GM12878 (cell line): ENCODE results near the gene ACE2. TPM values are rescaled to one million over a fixed set of nuclear protein-coding genes. Genes with fewer than 3 reads are reported as not detected.

Experiments
- ATAC-seq: fragments of 200-7000 bp; cut with Tn5 transposase; 3 replicates; pipeline ENCODE4 v1.9.1; 2020; ENCODE audit warnings: mild to moderate bottlenecking, moderate library complexity
- BruUV-seq: library from RNA; stranded (reverse); fragments of 400-500 nt; replicated peaks from 2 replicates; lab custom pipeline; 2021; lab: Mats Ljungman, UMichigan
- CTCF ChIA-PET: fragments of 300-600 bp; sonication (Branson Sonifier 250); formaldehyde crosslinking; extraction: SDS; loops from one replicate; lab custom pipeline; 2021; ENCODE audit warnings: inconsistent platforms; lab: Yijun Ruan, JAX
- POLR2A ChIA-PET: fragments of 350-600 bp; formaldehyde crosslinking; extraction: SDS; loops from one replicate; lab custom pipeline; 2021; ENCODE audit warnings: inconsistent platforms; lab: Charles Lee
- RAD21 ChIA-PET: fragments of 300-600 bp; sonication (Branson Sonifier 250); formaldehyde crosslinking; loops from one replicate; lab custom pipeline; 2023; ENCODE audit warnings: antibody characterized with exemption; ENCODE audit not compliant: unreplicated experiment; lab: Charles Lee
- SMC1A ChIA-PET: fragments of 300-600 bp; sonication (Branson Sonifier 250); formaldehyde crosslinking; loops from one replicate; lab custom pipeline; 2023; ENCODE audit not compliant: unreplicated experiment, uncharacterized antibody; lab: Charles Lee
- DNase-seq: peaks from one replicate; pipeline ENCODE4 v3.0.0-alpha.2; 2011; ENCODE audit warnings: low read depth, low spot score
- FAIRE-seq: peaks from 3 replicates; lab custom pipeline; 2011; peaks lifted over from hg19 to GRCh38; lab: Jason Lieb, UNC
- H2AFZ ChIP-seq: 2 replicates; pipeline ENCODE4 v1.6.0; 2011; ENCODE audit warnings: low read depth, low read length, control low read depth; ENCODE audit not compliant: control insufficient read depth
- H3K27ac ChIP-seq: 2 replicates; pipeline ENCODE4 v1.5.1; 2011; ENCODE audit warnings: control low read depth; ENCODE audit not compliant: control insufficient read depth, insufficient read depth
- H3K27me3 ChIP-seq, 2 experiments: replicated peaks in 1 of 2; 2 replicates each; pipeline versions ENCODE4 v1.6.0 to v1.6.1; 2011; ENCODE audit warnings: low read length in 1 of 2; ENCODE audit not compliant: control insufficient read depth in 2 of 2, insufficient read depth in 2 of 2
- H3K36me3 ChIP-seq, 2 experiments: 2 replicates each; pipeline ENCODE4 v1.5.1; 2011; ENCODE audit warnings: low read length in 1 of 2; ENCODE audit not compliant: control insufficient read depth in 2 of 2, insufficient read depth in 2 of 2
- H3K4me1 ChIP-seq: 2 replicates; pipeline ENCODE4 v1.6.1; 2011; ENCODE audit warnings: mild to moderate bottlenecking, low read length, moderate library complexity, mixed read lengths; ENCODE audit not compliant: control insufficient read depth, insufficient read depth
- H3K4me2 ChIP-seq: 2 replicates; pipeline ENCODE4 v1.6.0; 2011; ENCODE audit warnings: control low read depth; ENCODE audit not compliant: control insufficient read depth, insufficient read depth
- H3K4me3 ChIP-seq: fragments of 200-600 bp; sonication (generic); 2 replicates; pipeline ENCODE4 v1.5.1; 2016
- H3K79me2 ChIP-seq: 2 replicates; pipeline ENCODE4 v1.6.0; 2011; ENCODE audit warnings: low read length; ENCODE audit not compliant: control insufficient read depth, insufficient read depth
- H3K9ac ChIP-seq: 2 replicates; pipeline ENCODE4 v1.8.0; 2011; ENCODE audit warnings: low read length, control low read depth, mixed read lengths; ENCODE audit not compliant: control insufficient read depth, insufficient read depth
- H3K9me3 ChIP-seq: replicated peaks from 3 replicates; pipeline ENCODE4 v1.5.1; 2011; ENCODE audit warnings: mild to moderate bottlenecking, low read length; ENCODE audit not compliant: control insufficient read depth, insufficient read depth
- H4K20me1 ChIP-seq: 2 replicates; pipeline ENCODE4 v1.6.0; 2011; ENCODE audit not compliant: control insufficient read depth, insufficient read depth
- BACH1 ChIP-seq: fragments of 450-650 bp; IDR thresholded peaks from 2 replicates; pipeline ENCODE4 v1.6.1; 2017; ENCODE audit warnings: mild to moderate bottlenecking, borderline replicate concordance
- BMI1 ChIP-seq: fragments of 450-650 bp; IDR thresholded peaks from 2 replicates; pipeline ENCODE4 v1.6.1; 2016; ENCODE audit warnings: mild to moderate bottlenecking, moderate library complexity, borderline replicate concordance
- CREM ChIP-seq: IDR thresholded peaks from 2 replicates; pipeline ENCODE4 v1.6.1; 2014; ENCODE audit warnings: antibody characterized with exemption, low read depth
- EGR1 ChIP-seq, 2 experiments: IDR thresholded peaks; 1 replicate in 1 of 2; 2 replicates in 1 of 2; pipeline ENCODE4 v1.6.1; 2011 to 2012; ENCODE audit warnings: low read depth in 2 of 2, low read length in 2 of 2, borderline replicate concordance in 1 of 2, mild to moderate bottlenecking in 1 of 2, moderate library complexity in 1 of 2
- GABPA ChIP-seq: IDR thresholded peaks from 2 replicates; pipeline ENCODE4 v1.6.1; 2014; ENCODE audit warnings: antibody characterized with exemption, low read depth, mild to moderate bottlenecking, inconsistent platforms
- IKZF2 ChIP-seq, 2 experiments: fragments of 450-650 bp; IDR thresholded peaks; 2 replicates each; pipeline ENCODE4 v1.6.1; 2017; ENCODE audit warnings: mild to moderate bottlenecking in 2 of 2, moderate library complexity in 2 of 2
- JUNB ChIP-seq: IDR thresholded peaks from 2 replicates; pipeline ENCODE4 v1.6.1; 2016; ENCODE audit warnings: antibody characterized with exemption, mild to moderate bottlenecking
- NFYB ChIP-seq: IDR thresholded peaks from 2 replicates; pipeline ENCODE4 v1.6.1; 2011; ENCODE audit warnings: low read depth, mild to moderate bottlenecking, low read length, improper control_type of control experiment, moderate library complexity; ENCODE audit not compliant: insufficient read depth
- POU2F2 ChIP-seq: IDR thresholded peaks from 3 replicates; pipeline ENCODE4 v1.6.1; 2011; ENCODE audit warnings: low read depth, mild to moderate bottlenecking, low read length, borderline replicate concordance
- RFX5 ChIP-seq: IDR thresholded peaks from 2 replicates; pipeline ENCODE4 v1.6.1; 2011; ENCODE audit warnings: low read depth, low read length, improper control_type of control experiment
- RUNX3 ChIP-seq: IDR thresholded peaks from 2 replicates; pipeline ENCODE4 v1.6.1; 2012; ENCODE audit warnings: low read length, inconsistent platforms
- SMAD1 ChIP-seq: fragments of 450-650 bp; IDR thresholded peaks from 2 replicates; pipeline ENCODE4 v1.6.1; 2018; ENCODE audit warnings: mild to moderate bottlenecking, low read depth; ENCODE audit not compliant: partially characterized antibody
- SP1 ChIP-seq: IDR thresholded peaks from one replicate; pipeline ENCODE4 v1.6.1; 2011; ENCODE audit warnings: low read depth, low read length
- TAF1 ChIP-seq: IDR thresholded peaks from 2 replicates; pipeline ENCODE4 v1.6.1; 2011; ENCODE audit warnings: mild to moderate bottlenecking, low read depth, low read length, borderline replicate concordance
- TCF12 ChIP-seq: IDR thresholded peaks from 2 replicates; pipeline ENCODE4 v1.6.1; 2011; ENCODE audit warnings: low read depth, mild to moderate bottlenecking, low read length
- ZBTB11 ChIP-seq: fragments of 450-650 bp; formaldehyde crosslinking; IDR thresholded peaks from 2 replicates; pipeline ENCODE4 v1.5.0; 2022; ENCODE audit warnings: mild to moderate bottlenecking, missing genetic modification characterization
- WGBS: methylation state at CpG from one replicate; pipeline ENCODE4 v1.1.6; 2016; ENCODE audit warnings: low lambda C conversion rate; ENCODE audit not compliant: insufficient replicate concordance, insufficient coverage; ENCODE audit errors: missing lambda C conversion rate; 5-methylcytosine and 5-hydroxymethylcytosine counted together
- in situ Hi-C: fragments of 300-500 bp; cut with MboI; formaldehyde crosslinking; loops from 9 replicates; pipeline ENCODE4 v1.14.3; 2018; ENCODE audit warnings: mixed read lengths
- intact Hi-C: fragments of 100-400 bp; cut with micrococcal nuclease; formaldehyde crosslinking; loops from one replicate; pipeline ENCODE4 v1.14.2; 2022; ENCODE audit not compliant: unreplicated experiment
- polyA plus RNA-seq, 11 experiments: library from polyadenylated mRNA; depleted of rRNA in 4 of 11; unstranded in 6 of 11; stranded (reverse) in 5 of 11; fragments of >200 nt; fragmentation: Nextera tagmentation in 4 of 11; fragmentation: Illumina TruSeq in 1 of 11; extraction: Ambion mirVana in 4 of 11; extraction: Trizol in 1 of 11; gene quantifications; 1 replicate in 1 of 11; 2 replicates in 10 of 11; pipeline versions ENCODE4 v1.2.1 to v1.2.3, GENCODE V29; 2011 to 2016; ENCODE audit warnings: inconsistent platforms in 2 of 11, missing spikeins in 2 of 11, low read depth in 1 of 11
- total RNA-seq, 4 experiments: library from RNA; depleted of rRNA in 3 of 4; stranded (reverse); fragments of >200 nt in 3 of 4; fragmentation: Illumina TruSeq in 1 of 4; extraction: Trizol in 1 of 4; gene quantifications; 2 replicates each; pipeline versions ENCODE4 v1.2.1 to v1.2.3, GENCODE V29; 2013 to 2021
- TF ChIP-seq, protein P1 (sequence below): IDR thresholded peaks from 2 replicates; pipeline ENCODE4 v1.6.1; 2011; ENCODE audit warnings: mild to moderate bottlenecking, low read depth, low read length, moderate library complexity; ENCODE audit not compliant: insufficient replicate concordance
- TF ChIP-seq, protein P2 (sequence below): IDR thresholded peaks from 2 replicates; pipeline ENCODE4 v1.6.1; 2011; ENCODE audit warnings: borderline replicate concordance, low read depth, mild to moderate bottlenecking, moderate library complexity, low read length; ENCODE audit not compliant: insufficient read depth, poor library complexity, severe bottlenecking

ACE2 gene
- total and polyA plus RNA-seq, 10 of the 15 experiments (the other 5 are each of a cell fraction or from before 2014, with no cell fraction given), result 0.04 TPM; not detected in 9

DNA sequence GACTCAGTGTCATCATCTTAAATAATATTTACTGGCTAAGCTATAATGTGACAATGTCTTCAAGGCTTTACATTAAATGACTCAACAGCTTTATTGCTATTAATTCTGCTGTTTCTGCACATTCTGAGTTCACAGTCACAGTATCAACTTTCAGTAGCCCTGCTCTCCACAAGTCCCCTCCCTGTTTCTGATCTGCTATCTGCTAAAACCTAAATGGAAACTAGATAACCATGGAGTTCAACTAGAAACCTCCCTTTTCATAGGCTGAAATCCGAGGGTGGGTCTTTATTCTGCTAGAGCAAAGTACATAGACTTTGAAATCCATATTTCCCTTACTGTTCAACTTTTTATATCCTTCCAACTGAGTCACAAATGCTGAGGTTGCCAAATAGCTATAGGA is 5.4 kb upstream of the ACE2 start:
- CTCF ChIA-PET, result no interaction called here
- Histone ChIP-seq H4K20me1 (no peaks in the 10 kb centered on the region), H3K9me3 (no peaks in the 10 kb centered on the region), H3K9ac (no peak overlapping the region), H3K4me1 (no peaks in the 10 kb centered on the region), H3K27me3 (no peaks in the 10 kb centered on the region; a peak in 3 of 4 replicates), H3K36me3 (no peaks in the 10 kb centered on the region), H3K4me2 (no peak overlapping the region), H3K4me3 (no peak overlapping the region), H3K79me2 (no peaks in the 10 kb centered on the region), H2AFZ (no peak overlapping the region), H3K27ac (no peak overlapping the region)
- POLR2A ChIA-PET, result interaction anchor here (0.6 kb wide), 1 partner anchor 18 kb away, joined by 3 read pairs; no protein-coding TSS in a partner anchor
- no TSS peak for BruUV-seq
- intact Hi-C loops, result no loop called here
- RAD21 ChIA-PET, result no interaction called here
- TF ChIP-seq BMI1 (no peak), RUNX3 (no peak), IKZF2 (IDR thresholded peaks at IDR 0.05) (no peak), BACH1 (no peak), SP1 (no peak), CREM (no peak), ZBTB11 (no peak), POU2F2 (no peak), NFYB (no peak), JUNB (no peak), GABPA (no peak), TAF1 (no peak), TCF12 (no peak), RFX5 (no peak), EGR1 (IDR thresholded peaks at IDR 0.05; ENCODE audit: borderline replicate concordance in 1 of 2, low read depth in 2 of 2, low read length in 2 of 2) (no peak), SMAD1 (no peak)
- TF ChIP-seq, protein P1, sequence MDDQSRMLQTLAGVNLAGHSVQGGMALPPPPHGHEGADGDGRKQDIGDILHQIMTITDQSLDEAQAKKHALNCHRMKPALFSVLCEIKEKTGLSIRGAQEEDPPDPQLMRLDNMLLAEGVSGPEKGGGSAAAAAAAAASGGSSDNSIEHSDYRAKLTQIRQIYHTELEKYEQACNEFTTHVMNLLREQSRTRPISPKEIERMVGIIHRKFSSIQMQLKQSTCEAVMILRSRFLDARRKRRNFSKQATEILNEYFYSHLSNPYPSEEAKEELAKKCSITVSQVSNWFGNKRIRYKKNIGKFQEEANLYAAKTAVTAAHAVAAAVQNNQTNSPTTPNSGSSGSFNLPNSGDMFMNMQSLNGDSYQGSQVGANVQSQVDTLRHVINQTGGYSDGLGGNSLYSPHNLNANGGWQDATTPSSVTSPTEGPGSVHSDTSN, result no peak
- TF ChIP-seq, protein P2, sequence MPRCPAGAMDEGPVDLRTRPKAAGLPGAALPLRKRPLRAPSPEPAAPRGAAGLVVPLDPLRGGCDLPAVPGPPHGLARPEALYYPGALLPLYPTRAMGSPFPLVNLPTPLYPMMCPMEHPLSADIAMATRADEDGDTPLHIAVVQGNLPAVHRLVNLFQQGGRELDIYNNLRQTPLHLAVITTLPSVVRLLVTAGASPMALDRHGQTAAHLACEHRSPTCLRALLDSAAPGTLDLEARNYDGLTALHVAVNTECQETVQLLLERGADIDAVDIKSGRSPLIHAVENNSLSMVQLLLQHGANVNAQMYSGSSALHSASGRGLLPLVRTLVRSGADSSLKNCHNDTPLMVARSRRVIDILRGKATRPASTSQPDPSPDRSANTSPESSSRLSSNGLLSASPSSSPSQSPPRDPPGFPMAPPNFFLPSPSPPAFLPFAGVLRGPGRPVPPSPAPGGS, result no peak
- FAIRE-seq (no peak), ATAC-seq (no peak), DNase-seq (no peak)
- in situ Hi-C loops, result no loop called here
- 0% methylated on average over 1 of the region's 1 CpG for WGBS
- SMC1A ChIA-PET, result no interaction called here
